Sigmoid colon (tissue), 3 donors: ENCODE data around the gene ATAD5.

Experiments used
- POLR2A ChIP-seq, 2 donors: fragments of 450-650 bp; IDR thresholded peaks; one replicate each; pipeline ENCODE4 v1.6.1; 2016; ENCODE audit warnings: antibody characterized with exemption in 2 of 2, mild to moderate bottlenecking in 2 of 2, moderate library complexity in 2 of 2
- TF ChIP-seq, protein P1 (sequence below), 4 experiments: fragments of 450-650 bp in 3 of 4; fragments of 200-600 bp in 1 of 4; IDR thresholded peaks; one replicate each; pipeline ENCODE4 v1.5.1; 2016 to 2019; ENCODE audit warnings: antibody characterized with exemption in 4 of 4, mild to moderate bottlenecking in 3 of 4, moderate library complexity in 2 of 4

GRCh38 chr17:30807896-30808295 is 23.9 kb upstream of the ATAD5 start:
- TF ChIP-seq, protein P1, sequence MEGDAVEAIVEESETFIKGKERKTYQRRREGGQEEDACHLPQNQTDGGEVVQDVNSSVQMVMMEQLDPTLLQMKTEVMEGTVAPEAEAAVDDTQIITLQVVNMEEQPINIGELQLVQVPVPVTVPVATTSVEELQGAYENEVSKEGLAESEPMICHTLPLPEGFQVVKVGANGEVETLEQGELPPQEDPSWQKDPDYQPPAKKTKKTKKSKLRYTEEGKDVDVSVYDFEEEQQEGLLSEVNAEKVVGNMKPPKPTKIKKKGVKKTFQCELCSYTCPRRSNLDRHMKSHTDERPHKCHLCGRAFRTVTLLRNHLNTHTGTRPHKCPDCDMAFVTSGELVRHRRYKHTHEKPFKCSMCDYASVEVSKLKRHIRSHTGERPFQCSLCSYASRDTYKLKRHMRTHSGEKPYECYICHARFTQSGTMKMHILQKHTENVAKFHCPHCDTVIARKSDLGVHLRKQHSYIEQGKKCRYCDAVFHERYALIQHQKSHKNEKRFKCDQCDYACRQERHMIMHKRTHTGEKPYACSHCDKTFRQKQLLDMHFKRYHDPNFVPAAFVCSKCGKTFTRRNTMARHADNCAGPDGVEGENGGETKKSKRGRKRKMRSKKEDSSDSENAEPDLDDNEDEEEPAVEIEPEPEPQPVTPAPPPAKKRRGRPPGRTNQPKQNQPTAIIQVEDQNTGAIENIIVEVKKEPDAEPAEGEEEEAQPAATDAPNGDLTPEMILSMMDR (IDR thresholded peaks at IDR 0.05) = no peak
- TF ChIP-seq POLR2A (IDR thresholded peaks at IDR 0.05) = no peak
